HepG2 (cell line): ENCODE measurements around the gene HDHD3. TPM values are rescaled to one million over a fixed set of nuclear protein-coding genes. Genes with fewer than 3 reads are reported as not detected.
A peak's percentile ranks its signal among the peaks of the same experiment; 100 is the strongest.

ENCODE experiments used
- ATAC-seq: fragments of 200-7000 bp; cut with Tn5 transposase; 3 replicates; pipeline ENCODE4 v1.9.1; 2020; ENCODE audit warnings: mild to moderate bottlenecking, moderate library complexity
- BruUV-seq: library from RNA; stranded (reverse); fragments of 400-500 nt; replicated peaks from 2 replicates; lab custom pipeline; 2021; lab: Mats Ljungman, UMichigan
- CTCF ChIA-PET: fragments of 300-600 bp; formaldehyde crosslinking; extraction: SDS; loops from one replicate; lab custom pipeline; 2021; ENCODE audit warnings: low total read pairs, inconsistent platforms, low intra/inter-chr PET ratio; lab: Yijun Ruan, JAX
- POLR2A ChIA-PET: fragments of 350-600 bp; sonication (Branson Sonifier 250); formaldehyde crosslinking; loops from one replicate; lab custom pipeline; 2020; ENCODE audit warnings: antibody characterized with exemption, inconsistent platforms; lab: Yijun Ruan, JAX
- DNase-seq: peaks from one replicate; pipeline ENCODE4 v3.0.0-alpha.2; 2015; ENCODE audit warnings: low spot score
- FAIRE-seq: peaks from 3 replicates; lab custom pipeline; 2011; peaks lifted over from hg19 to GRCh38; lab: Jason Lieb, UNC
- H2AFZ ChIP-seq: one replicate; pipeline ENCODE4 v1.6.1; 2011; ENCODE audit warnings: low read length, inconsistent platforms
- H3K27ac ChIP-seq: fragments of 300-600 bp; 3 replicates; pipeline ENCODE4 v1.8.0; 2011; ENCODE audit warnings: mixed run types, mild to moderate bottlenecking, mixed read lengths, low read length, inconsistent platforms; ENCODE audit not compliant: insufficient read depth; ENCODE audit errors: extremely low read length
- H3K27me3 ChIP-seq, 2 experiments: fragments of 200-600 bp in 1 of 2; 2 replicates in 1 of 2; 3 replicates in 1 of 2; pipeline versions ENCODE4 v1.6.0 to v1.8.0; 2011; ENCODE audit warnings: low read length in 2 of 2, mild to moderate bottlenecking in 2 of 2, moderate library complexity in 2 of 2, inconsistent platforms in 1 of 2; ENCODE audit not compliant: insufficient read depth in 2 of 2, control insufficient read depth in 1 of 2
- H3K36me3 ChIP-seq, 2 experiments: fragments of 200-600 bp in 1 of 2; replicated peaks in 1 of 2; 2 replicates in 1 of 2; 3 replicates in 1 of 2; pipeline versions ENCODE4 v1.5.1 to v1.8.0; 2011; ENCODE audit warnings: low read length in 2 of 2, inconsistent platforms in 1 of 2; ENCODE audit not compliant: insufficient read depth in 2 of 2, control insufficient read depth in 1 of 2
- H3K4me1 ChIP-seq: 2 replicates; pipeline ENCODE4 v1.5.1; 2012; ENCODE audit warnings: low read length, inconsistent platforms; ENCODE audit not compliant: insufficient read depth
- H3K4me2 ChIP-seq: 2 replicates; pipeline ENCODE4 v1.6.0; 2011; ENCODE audit warnings: low read depth, low read length, inconsistent platforms
- H3K4me3 ChIP-seq, 3 experiments: fragments of 200-600 bp in 1 of 3; sonication (generic), shearing (Covaris generic) in 1 of 3; replicated peaks in 1 of 3; 2 replicates each; pipeline ENCODE4 v1.5.1; 2011 to 2016; ENCODE audit warnings: low read length in 3 of 3, inconsistent platforms in 2 of 3, low read depth in 2 of 3, mild to moderate bottlenecking in 2 of 3, control low read depth in 1 of 3, mixed read lengths in 1 of 3; ENCODE audit not compliant: insufficient read depth in 1 of 3
- H3K79me2 ChIP-seq: one replicate; pipeline ENCODE4 v1.6.1; 2011; ENCODE audit warnings: low read length, inconsistent platforms; ENCODE audit not compliant: insufficient read depth
- H3K9ac ChIP-seq: 2 replicates; pipeline ENCODE4 v1.6.0; 2011; ENCODE audit warnings: mild to moderate bottlenecking, low read depth, low read length, inconsistent platforms; ENCODE audit not compliant: insufficient read depth
- H3K9me3 ChIP-seq: 2 replicates; pipeline ENCODE4 v1.5.1; 2012; ENCODE audit warnings: mild to moderate bottlenecking, low read length
- H4K20me1 ChIP-seq: 2 replicates; pipeline ENCODE4 v1.6.0; 2011; ENCODE audit warnings: inconsistent platforms, mild to moderate bottlenecking, low read length, moderate library complexity; ENCODE audit not compliant: insufficient read depth
- EEA1 ChIP-seq: sonication (generic); formaldehyde crosslinking; IDR thresholded peaks from 2 replicates; pipeline ENCODE4 v1.5.1; 2020; ENCODE audit warnings: mild to moderate bottlenecking, missing genetic modification reagents, borderline replicate concordance
- EZH2 ChIP-seq: conservative IDR thresholded peaks from 2 replicates; pipeline ENCODE4 v1.6.1; 2012; ENCODE audit warnings: mild to moderate bottlenecking, low read depth, low read length, moderate library complexity
- FOSL1 ChIP-seq: sonication (generic); formaldehyde crosslinking; IDR thresholded peaks from 2 replicates; pipeline ENCODE4 v1.9.0; 2021; ENCODE audit warnings: missing genetic modification reagents, borderline replicate concordance
- NPAS2 ChIP-seq: sonication (generic); formaldehyde crosslinking; IDR thresholded peaks from 2 replicates; pipeline ENCODE4 v1.8.0; 2022; ENCODE audit warnings: mild to moderate bottlenecking, missing genetic modification reagents, borderline replicate concordance
- TAF15 ChIP-seq: fragments of 200-400 bp; formaldehyde crosslinking; IDR thresholded peaks from one replicate; pipeline ENCODE4 v1.6.1; 2018; ENCODE audit warnings: mild to moderate bottlenecking, low read depth, low read length; ENCODE audit not compliant: poor library complexity, severe bottlenecking
- ZFP36L1 ChIP-seq: sonication (generic); formaldehyde crosslinking; IDR thresholded peaks from 2 replicates; pipeline ENCODE4 v1.8.0; 2022; ENCODE audit warnings: mild to moderate bottlenecking, missing genetic modification reagents, moderate library complexity
- ZMYM3 ChIP-seq: sonication (generic); formaldehyde crosslinking; IDR thresholded peaks from 2 replicates; pipeline ENCODE4 v1.5.1; 2020; ENCODE audit warnings: mild to moderate bottlenecking, missing genetic modification reagents
- ZNF121 ChIP-seq: sonication (generic); formaldehyde crosslinking; IDR thresholded peaks from 2 replicates; pipeline ENCODE4 v1.5.0; 2020; ENCODE audit warnings: mild to moderate bottlenecking, missing genetic modification reagents
- ZNF674 ChIP-seq: sonication (generic); formaldehyde crosslinking; IDR thresholded peaks from 2 replicates; pipeline ENCODE4 v1.5.0; 2020; ENCODE audit warnings: low read depth, mild to moderate bottlenecking, missing genetic modification reagents
- ZNF749 ChIP-seq: sonication (generic); formaldehyde crosslinking; IDR thresholded peaks from 2 replicates; pipeline ENCODE4 v1.8.0; 2022; ENCODE audit warnings: mild to moderate bottlenecking, missing genetic modification reagents, moderate library complexity, borderline replicate concordance
- WGBS: methylation state at CpG from one replicate; pipeline ENCODE4 v1.1.6; 2017; ENCODE audit warnings: low lambda C conversion rate; 5-methylcytosine and 5-hydroxymethylcytosine counted together
- in situ Hi-C: cut with HindIII; loops from 2 replicates; pipeline ENCODE4 v1.10.0; 2017; ENCODE audit warnings: low pct_unique_long_range_greater_than_20kb; ENCODE audit not compliant: extremely low pct_ligation_motif_present
- intact Hi-C: fragments of 100-400 bp; cut with micrococcal nuclease; formaldehyde crosslinking; loops from one replicate; pipeline ENCODE4 v1.10.0; 2022; ENCODE audit not compliant: unreplicated experiment
- polyA plus RNA-seq, 8 experiments: library from polyadenylated mRNA; depleted of rRNA in 3 of 8; stranded (reverse) in 7 of 8; unstranded in 1 of 8; fragments of >200 nt; fragmentation: Illumina TruSeq in 4 of 8; extraction: Trizol in 4 of 8; gene quantifications; 2 replicates each; pipeline versions ENCODE4 v1.2.1 to v1.2.3, GENCODE V29; 2011 to 2016; ENCODE audit warnings: low read depth in 4 of 8, missing spikeins in 1 of 8, mixed read lengths in 1 of 8; ENCODE audit not compliant: insufficient read depth in 1 of 8
- total RNA-seq, 5 experiments: library from RNA; depleted of rRNA; stranded (reverse); fragments of >200 nt; fragmentation: Illumina TruSeq; extraction: Trizol; gene quantifications; 2 replicates each; pipeline ENCODE4 v1.2.3, GENCODE V29; 2016; ENCODE audit warnings: low read depth in 1 of 5
- TF ChIP-seq, protein P1 (sequence below): sonication (generic); IDR thresholded peaks from 2 replicates; pipeline ENCODE4 v1.6.1; 2016; ENCODE audit warnings: low read depth, borderline replicate concordance
- TF ChIP-seq, protein P2 (sequence below): sonication (generic); formaldehyde crosslinking; IDR thresholded peaks from 2 replicates; pipeline ENCODE4 v1.4.0; 2020; ENCODE audit warnings: missing genetic modification reagents
- TF ChIP-seq, protein P3 (sequence below): sonication (generic); formaldehyde crosslinking; IDR thresholded peaks from 2 replicates; pipeline ENCODE4 v1.5.1; 2020; ENCODE audit warnings: missing genetic modification reagents, mild to moderate bottlenecking, borderline replicate concordance

HDHD3 gene
- total and polyA plus RNA-seq, 2 of the 13 experiments (the other 11 are each of a cell fraction or from before 2014, with no cell fraction given): 23.1 to 38.5 TPM

DNA sequence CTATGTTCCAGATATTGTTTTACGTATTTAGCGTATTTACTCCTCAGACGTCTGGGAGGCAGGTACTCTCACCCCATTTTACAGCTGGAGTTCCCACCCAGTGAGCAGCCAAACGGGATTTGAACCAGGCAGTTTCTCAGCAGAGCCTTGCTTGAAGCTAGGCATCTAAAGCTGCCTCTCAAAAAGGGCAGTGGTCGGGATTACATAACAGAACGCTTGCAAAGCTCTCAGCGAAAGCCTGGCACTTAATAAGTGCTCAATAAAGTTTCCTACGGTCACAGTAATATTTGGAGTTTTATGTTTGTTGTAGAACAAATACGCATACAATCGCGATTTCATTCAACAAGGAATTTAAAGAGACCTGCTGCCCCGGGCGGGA lies 27.7 kb downstream of the HDHD3 start:
- Histone ChIP-seq H3K9me3 (no peaks in the 10 kb centered on the region), H3K79me2 (no peaks in the 10 kb centered on the region), H3K27ac (no peak overlapping the region)
- in situ Hi-C loops: no loop called here
- POLR2A ChIA-PET: interaction anchor here (2.7 to 2.9 kb wide), 2 partner anchors 9 to 74 kb away, joined by 9 to 14 read pairs; partner anchors contain the start of genes CDC26, PRPF4 and WDR31
- TF ChIP-seq, protein P1, sequence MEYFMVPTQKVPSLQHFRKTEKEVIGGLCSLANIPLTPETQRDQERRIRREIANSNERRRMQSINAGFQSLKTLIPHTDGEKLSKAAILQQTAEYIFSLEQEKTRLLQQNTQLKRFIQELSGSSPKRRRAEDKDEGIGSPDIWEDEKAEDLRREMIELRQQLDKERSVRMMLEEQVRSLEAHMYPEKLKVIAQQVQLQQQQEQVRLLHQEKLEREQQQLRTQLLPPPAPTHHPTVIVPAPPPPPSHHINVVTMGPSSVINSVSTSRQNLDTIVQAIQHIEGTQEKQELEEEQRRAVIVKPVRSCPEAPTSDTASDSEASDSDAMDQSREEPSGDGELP: no peak
- TF ChIP-seq EZH2 (peak; percentile 24; the same call in 1 of the 2 replicates), ZMYM3 (peak; percentile 51; the same call in 1 of the 2 replicates)
- TF ChIP-seq, all 625 proteins: peak for 2
- FAIRE-seq (no peak), DNase-seq (no peak), ATAC-seq (no peak)
- BruUV-seq: no TSS peak
- intact Hi-C loops: loop anchor here (5.0 kb wide), 1 partner anchor 37 kb away; no protein-coding TSS in a partner anchor
- CTCF ChIA-PET: no interaction called here
- Histone ChIP-seq H3K36me3 (no peaks in the 10 kb centered on the region), H3K4me2 (peak overlapping the region; percentile 87), H4K20me1 (no peaks in the 10 kb centered on the region), H3K4me1 (peaks cover 46% of the 10 kb centered on the region), H3K27me3 (peaks cover 0 to 32% of the 10 kb centered on the region in 2 experiments; a peak in 3 of 5 replicates), H3K9ac (no peak overlapping the region), H3K4me3 (peak overlapping the region in 2 of 3 experiments; percentile 19 to 73; a peak in 2 of 6 replicates), H2AFZ (no peak overlapping the region)
- WGBS: 27% methylated on average over 8 of the region's 13 CpGs

DNA sequence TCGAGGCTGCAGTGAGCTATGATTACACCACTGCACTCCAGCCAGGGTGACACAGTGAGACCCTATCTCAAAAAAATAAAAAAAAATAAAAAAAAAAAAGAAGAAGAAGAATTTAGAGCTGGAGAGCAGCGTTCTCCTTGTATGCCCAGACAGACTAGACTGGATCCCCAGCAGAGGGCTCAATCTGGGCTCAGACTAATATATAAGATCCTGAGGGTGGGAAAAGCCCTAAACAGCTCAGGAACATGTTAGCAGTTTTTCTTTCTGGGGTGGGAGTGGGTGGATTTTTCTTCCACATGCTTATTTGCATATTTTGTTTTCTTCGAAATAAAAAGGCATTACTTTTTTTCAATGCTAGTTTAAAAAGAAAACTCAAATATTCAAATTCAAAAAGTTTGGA lies 28.3 kb downstream of the HDHD3 start:
- H3K27ac ChIP-seq: no peak overlapping the region
- H3K4me3 ChIP-seq: no peak overlapping the region
- DNase-seq (no peak), FAIRE-seq (no peak), ATAC-seq (no peak)
- 59% methylated on average over 3 of the region's 3 CpGs for WGBS
- in situ Hi-C loops (no loop called here), intact Hi-C loops (loop anchor here (5.0 kb wide), 1 partner anchor 36 kb away; no protein-coding TSS in a partner anchor)
- H2AFZ ChIP-seq: no peak overlapping the region
- H3K4me2 ChIP-seq: no peak overlapping the region
- POLR2A ChIA-PET: interaction anchor here (1.0 to 2.9 kb wide), 3 partner anchors 8 to 73 kb away, joined by 3 to 14 read pairs (median 9); partner anchors contain the start of genes C9orf43, CDC26, POLE3 and PRPF4
- no peaks in the 10 kb centered on the region for H3K36me3 ChIP-seq
- no peak overlapping the region for H3K9ac ChIP-seq
- BruUV-seq: no TSS peak
- H3K27me3 ChIP-seq: peaks cover 0 to 32% of the 10 kb centered on the region in 2 experiments; a peak in 3 of 5 replicates
- TF ChIP-seq ZNF749 (CRISPR knock-in tag): no peak
- TF ChIP-seq, protein P2, sequence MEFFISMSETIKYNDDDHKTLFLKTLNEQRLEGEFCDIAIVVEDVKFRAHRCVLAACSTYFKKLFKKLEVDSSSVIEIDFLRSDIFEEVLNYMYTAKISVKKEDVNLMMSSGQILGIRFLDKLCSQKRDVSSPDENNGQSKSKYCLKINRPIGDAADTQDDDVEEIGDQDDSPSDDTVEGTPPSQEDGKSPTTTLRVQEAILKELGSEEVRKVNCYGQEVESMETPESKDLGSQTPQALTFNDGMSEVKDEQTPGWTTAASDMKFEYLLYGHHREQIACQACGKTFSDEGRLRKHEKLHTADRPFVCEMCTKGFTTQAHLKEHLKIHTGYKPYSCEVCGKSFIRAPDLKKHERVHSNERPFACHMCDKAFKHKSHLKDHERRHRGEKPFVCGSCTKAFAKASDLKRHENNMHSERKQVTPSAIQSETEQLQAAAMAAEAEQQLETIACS (CRISPR knock-in tag): no peak
- TF ChIP-seq NPAS2 (CRISPR knock-in tag): no peak
- TF ChIP-seq ZFP36L1 (CRISPR knock-in tag): no peak
- no peak for TF ChIP-seq ZNF121
- no peak for TF ChIP-seq EZH2
- TF ChIP-seq, protein P3, sequence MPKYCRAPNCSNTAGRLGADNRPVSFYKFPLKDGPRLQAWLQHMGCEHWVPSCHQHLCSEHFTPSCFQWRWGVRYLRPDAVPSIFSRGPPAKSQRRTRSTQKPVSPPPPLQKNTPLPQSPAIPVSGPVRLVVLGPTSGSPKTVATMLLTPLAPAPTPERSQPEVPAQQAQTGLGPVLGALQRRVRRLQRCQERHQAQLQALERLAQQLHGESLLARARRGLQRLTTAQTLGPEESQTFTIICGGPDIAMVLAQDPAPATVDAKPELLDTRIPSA (CRISPR knock-in tag): no peak
- no peak for TF ChIP-seq ZNF674
- no peak for TF ChIP-seq EEA1 (CRISPR knock-in tag)
- no peak for TF ChIP-seq FOSL1 (CRISPR knock-in tag)
- TF ChIP-seq TAF15: no peak
- H3K79me2 ChIP-seq: no peaks in the 10 kb centered on the region
- H3K9me3 ChIP-seq: no peaks in the 10 kb centered on the region
- peaks cover 52% of the 10 kb centered on the region for H3K4me1 ChIP-seq
- no peaks in the 10 kb centered on the region for H4K20me1 ChIP-seq
- CTCF ChIA-PET: no interaction called here
